HCT116 (cell line): ENCODE measurements around the gene OCEL1. TPM values are rescaled to one million over a fixed set of nuclear protein-coding genes. Genes with fewer than 3 reads are reported as not detected.
A peak's percentile ranks its signal among the peaks of the same experiment; 100 is the strongest.

Experiments
- ATAC-seq: fragments of 200-7000 bp; cut with Tn5 transposase; 2 replicates; pipeline ENCODE4 v1.9.1; 2020; ENCODE audit warnings: mild to moderate bottlenecking, moderate library complexity
- Bru-seq: library from RNA; stranded (reverse); fragments of 400-500 nt; gene quantifications from one replicate; lab custom pipeline; 2021; lab: Mats Ljungman, UMichigan
- BruChase-seq, 2 experiments: library from RNA; stranded (reverse); fragments of 400-500 nt; gene quantifications; one replicate each; lab custom pipeline; 2021; lab: Mats Ljungman, UMichigan
- BruUV-seq: library from RNA; stranded (reverse); fragments of 400-500 nt; replicated peaks from 2 replicates; lab custom pipeline; 2021; lab: Mats Ljungman, UMichigan
- CTCF ChIA-PET: fragments of 300-600 bp; sonication (Branson Sonifier 250); formaldehyde crosslinking; loops from one replicate; lab custom pipeline; 2021; ENCODE audit warnings: antibody characterized with exemption; lab: Charles Lee
- POLR2A ChIA-PET: fragments of 300-600, 350-600 bp; sonication (Branson Sonifier 250); formaldehyde crosslinking; loops from one replicate; lab custom pipeline; 2021; ENCODE audit warnings: antibody characterized with exemption; lab: Charles Lee
- RAD21 ChIA-PET, 2 experiments: fragments of 300-600 bp; sonication (Branson Sonifier 250); formaldehyde crosslinking; loops; one replicate each; lab custom pipeline; 2023; ENCODE audit warnings: low total read pairs in 2 of 2; ENCODE audit not compliant: uncharacterized antibody in 2 of 2, unreplicated experiment in 2 of 2, low non-redundant PET in 1 of 2; lab: Charles Lee
- DNase-seq: peaks from one replicate; pipeline ENCODE4 v3.0.0-alpha.2; 2010; ENCODE audit warnings: low read depth, low spot score
- H2AFZ ChIP-seq: fragments of 200-600 bp; shearing (Covaris generic), sonication (generic); 2 replicates; pipeline ENCODE4 v1.6.1; 2017; ENCODE audit warnings: low read depth, mixed run types, mixed read lengths, antibody characterized with exemption, low read length; ENCODE audit not compliant: poor library complexity, severe bottlenecking
- H3K27ac ChIP-seq: 2 replicates; pipeline ENCODE4 v1.5.1; 2012; ENCODE audit warnings: low read depth, low read length
- H3K27me3 ChIP-seq: fragments of 200-600 bp; sonication (generic); 2 replicates; pipeline ENCODE4 v1.6.1; 2016; ENCODE audit warnings: mixed run types, low read length, mixed read lengths; ENCODE audit not compliant: insufficient read depth
- H3K36me3 ChIP-seq, 2 experiments: fragments of 200-500 bp in 1 of 2; fragments of 200-600 bp in 1 of 2; sonication (Bioruptor generic) in 1 of 2; sonication (generic) in 1 of 2; 2 replicates each; pipeline versions ENCODE4 v1.5.1 to v1.6.1; 2014 to 2016; ENCODE audit warnings: low read length in 2 of 2, inconsistent platforms in 1 of 2, mixed read lengths in 1 of 2, mixed run types in 1 of 2; ENCODE audit not compliant: insufficient read depth in 2 of 2, control insufficient read depth in 1 of 2
- H3K4me1 ChIP-seq, 2 experiments: fragments of 200-600 bp in 1 of 2; sonication (generic) in 1 of 2; 2 replicates each; pipeline versions ENCODE4 v1.5.1 to v1.6.1; 2012 to 2017; ENCODE audit warnings: low read length in 2 of 2, inconsistent platforms in 1 of 2, mild to moderate bottlenecking in 1 of 2, mixed read lengths in 1 of 2, mixed run types in 1 of 2, moderate library complexity in 1 of 2; ENCODE audit not compliant: insufficient read depth in 2 of 2, control insufficient read depth in 1 of 2
- H3K4me2 ChIP-seq: fragments of 200-600 bp; sonication (generic); 2 replicates; pipeline ENCODE4 v1.6.1; 2017; ENCODE audit warnings: mixed run types, low read length, mixed read lengths
- H3K4me3 ChIP-seq, 2 experiments: fragments of 200-600 bp in 1 of 2; sonication (generic) in 1 of 2; replicated peaks in 1 of 2; 2 replicates each; pipeline ENCODE4 v1.5.1; 2011 to 2016; ENCODE audit warnings: low read length in 2 of 2, control low read depth in 1 of 2, low read depth in 1 of 2, mild to moderate bottlenecking in 1 of 2, mixed read lengths in 1 of 2, mixed run types in 1 of 2
- H3K79me2 ChIP-seq: fragments of 200-600 bp; sonication (generic); 2 replicates; pipeline ENCODE4 v1.6.1; 2017; ENCODE audit warnings: mild to moderate bottlenecking, mixed run types, low read length, moderate library complexity, mixed read lengths; ENCODE audit not compliant: insufficient read depth
- H3K9ac ChIP-seq: fragments of 200-600 bp; sonication (generic); 2 replicates; pipeline ENCODE4 v1.6.1; 2016; ENCODE audit warnings: low read length, mixed read lengths
- H3K9me2 ChIP-seq: fragments of 200-600 bp; sonication (generic), shearing (Covaris generic); 2 replicates; pipeline ENCODE4 v1.6.1; 2017; ENCODE audit warnings: mixed run types, mild to moderate bottlenecking, moderate library complexity; ENCODE audit not compliant: insufficient read depth
- H3K9me3 ChIP-seq, 2 experiments: fragments of 200-500 bp in 1 of 2; fragments of 200-600 bp in 1 of 2; sonication (Bioruptor generic) in 1 of 2; sonication (generic) in 1 of 2; 2 replicates each; pipeline ENCODE4 v1.6.1; 2014 to 2017; ENCODE audit warnings: low read length in 2 of 2, mixed read lengths in 2 of 2, inconsistent platforms in 1 of 2, low read depth in 1 of 2, mild to moderate bottlenecking in 1 of 2, mixed run types in 1 of 2, moderate library complexity in 1 of 2; ENCODE audit not compliant: control insufficient read depth in 1 of 2, insufficient read depth in 1 of 2
- H4K20me1 ChIP-seq: fragments of 200-600 bp; sonication (generic), shearing (Covaris generic); 2 replicates; pipeline ENCODE4 v1.6.1; 2017; ENCODE audit warnings: mixed run types, mild to moderate bottlenecking, moderate library complexity; ENCODE audit not compliant: insufficient read depth
- ATF3 ChIP-seq: IDR thresholded peaks from 2 replicates; pipeline ENCODE4 v1.6.1; 2012
- CEBPB ChIP-seq: IDR thresholded peaks from 2 replicates; pipeline ENCODE4 v1.6.1; 2012; ENCODE audit warnings: low read depth
- CTCF ChIP-seq, 3 experiments: fragments of 200-600 bp in 1 of 3; sonication (generic) in 1 of 3; IDR thresholded peaks in 2 of 3; conservative IDR thresholded peaks in 1 of 3; 2 replicates each; pipeline ENCODE4 v1.5.1; 2012 to 2017; ENCODE audit warnings: low read depth in 2 of 3, low read length in 2 of 3, antibody characterized with exemption in 1 of 3, borderline replicate concordance in 1 of 3, control low read depth in 1 of 3, mild to moderate bottlenecking in 1 of 3, mixed read lengths in 1 of 3, mixed run types in 1 of 3, moderate library complexity in 1 of 3; ENCODE audit not compliant: insufficient read depth in 1 of 3
- EGR1 ChIP-seq: IDR thresholded peaks from 2 replicates; pipeline ENCODE4 v1.6.1; 2012; ENCODE audit warnings: low read depth
- ELF1 ChIP-seq: IDR thresholded peaks from 2 replicates; pipeline ENCODE4 v1.6.1; 2012; ENCODE audit warnings: low read depth, borderline replicate concordance
- EZH2phosphoT487 ChIP-seq: fragments of 200-600 bp; IDR thresholded peaks from 2 replicates; pipeline ENCODE4 v1.6.1; 2018; ENCODE audit warnings: antibody characterized with exemption, borderline replicate concordance
- FOSL1 ChIP-seq: IDR thresholded peaks from 2 replicates; pipeline ENCODE4 v1.6.1; 2012; ENCODE audit warnings: low read depth
- POLR2A ChIP-seq: IDR thresholded peaks from 2 replicates; pipeline ENCODE4 v1.7.0; 2011; ENCODE audit warnings: borderline replicate concordance; ENCODE audit not compliant: insufficient read depth, insufficient read length; ENCODE audit errors: extremely low read depth
- POLR2AphosphoS5 ChIP-seq: IDR thresholded peaks from 2 replicates; pipeline ENCODE4 v1.6.1; 2011; ENCODE audit warnings: mild to moderate bottlenecking, low read depth, low read length, moderate library complexity
- REST ChIP-seq: IDR thresholded peaks from 2 replicates; pipeline ENCODE4 v1.6.1; 2012; ENCODE audit warnings: low read depth
- SP1 ChIP-seq: IDR thresholded peaks from 2 replicates; pipeline ENCODE4 v1.6.1; 2012; ENCODE audit warnings: low read depth
- SRF ChIP-seq: IDR thresholded peaks from 2 replicates; pipeline ENCODE4 v1.6.1; 2012; ENCODE audit warnings: low read depth
- TCF7L2 ChIP-seq: IDR thresholded peaks from 2 replicates; pipeline ENCODE4 v1.7.0; 2011; ENCODE audit warnings: borderline replicate concordance, inconsistent platforms; ENCODE audit not compliant: insufficient read depth, insufficient read length; ENCODE audit errors: extremely low read depth
- YY1 ChIP-seq: IDR thresholded peaks from 2 replicates; pipeline ENCODE4 v1.6.1; 2011; ENCODE audit warnings: low read length, low read depth, moderate library complexity, mild to moderate bottlenecking; ENCODE audit not compliant: insufficient replicate concordance; ENCODE audit errors: extremely low read depth
- ZFX ChIP-seq: fragments of 450-650 bp; IDR thresholded peaks from 2 replicates; pipeline ENCODE4 v1.6.1; 2017
- ZNF274 ChIP-seq: fragments of 200-500 bp; sonication (Bioruptor generic); IDR thresholded peaks from 2 replicates; pipeline ENCODE4 v1.6.1; 2014; ENCODE audit warnings: mild to moderate bottlenecking, low read depth, low read length, inconsistent platforms
- intact Hi-C: fragments of 100-400 bp; cut with micrococcal nuclease; formaldehyde crosslinking; loops from 2 replicates; pipeline ENCODE4 v1.10.0; 2022
- long read RNA-seq: library from polyadenylated mRNA; unstranded; transcript quantifications from one replicate; pipeline ENCODE4 v2.0.0, GENCODE V29; 2021; ENCODE audit not compliant: unreplicated experiment
- polyA plus RNA-seq: library from polyadenylated mRNA; unstranded; fragments of >200 nt; gene quantifications from 2 replicates; pipeline ENCODE4 v1.2.1, GENCODE V29; 2012; ENCODE audit warnings: missing spikeins
- total RNA-seq: library from RNA; stranded (reverse); gene quantifications from one replicate; pipeline ENCODE4 v1.2.1, GENCODE V29; 2021; ENCODE audit not compliant: unreplicated experiment

Gene OCEL1
- total RNA-seq (39.8 TPM), Bru-seq, nascent RNA (percentile 74 among the genes with signal in this experiment), BruChase-seq, experiment 1, labeled RNA remaining after a 6-hour chase (percentile 74 among the genes with signal in this experiment), BruChase-seq, experiment 2, labeled RNA remaining after a 2-hour chase (percentile 71 among the genes with signal in this experiment)
- 28.3 and 33.8 TPM in 2 replicates for polyA plus RNA-seq
- long read RNA-seq, partial matches to known transcripts: 16 of 37 reads
- long read RNA-seq, other reads (novel, unspliced or antisense): 6 of 37 reads

GRCh38 chr19:17226002-17226933 lies at the start of gene OCEL1:
OCEL1 (plus strand) TSS chr19:17226226; CDS start chr19:17226248, 22 bp downstream.
- peak within 1 kb of the TSS; percentile 93 for H2AFZ ChIP-seq
- H3K4me2 ChIP-seq: peak within 1 kb of the TSS; percentile 99
- ATAC-seq (peak; percentile 87), DNase-seq (peak; percentile 95)
- peak within 1 kb of the TSS; percentile 85 for H3K27ac ChIP-seq
- POLR2A ChIA-PET: interaction anchor here (0.7 to 3.1 kb wide), 6 partner anchors 10 to 42 kb away, joined by 3 to 29 read pairs (median 6); partner anchors contain the start of genes BABAM1 and USE1
- CTCF ChIA-PET: interaction anchor here (1.2 kb wide), 1 partner anchor 8 kb away, joined by 3 read pairs; no protein-coding TSS in a partner anchor
- H3K4me1 ChIP-seq: peaks cover 14 to 38% of the 10 kb centered on the region in 2 experiments; a peak in 3 of 4 replicates
- no TSS peak for BruUV-seq
- intact Hi-C loops: loop anchor here (1.0 to 5.0 kb wide), 2 partner anchors 18 to 149 kb away; partner anchors contain the start of genes HAUS8 and MYO9B
- no peaks in the 10 kb centered on the region for H3K9me3 ChIP-seq
- H3K4me3 ChIP-seq: peak within 1 kb of the TSS; percentile 81 to 92
- no peaks in the 10 kb centered on the region for H3K9me2 ChIP-seq
- no peaks in the 10 kb centered on the region for H3K27me3 ChIP-seq
- RAD21 ChIA-PET: interaction anchor here (0.6 to 1.7 kb wide), 3 partner anchors 9 to 136 kb away, joined by 3 to 6 read pairs (median 5); no protein-coding TSS in a partner anchor
- H3K79me2 ChIP-seq: peaks cover 19% of the 10 kb centered on the region; the same call in 1 of the 2 replicates
- 0 out of 4 replicates have a peak, but pooled peaks cover 0 to 2% of the 10 kb centered on the region in 2 experiments for H3K36me3 ChIP-seq
- no peaks in the 10 kb centered on the region for H4K20me1 ChIP-seq
- peak within 1 kb of the TSS; percentile 98 for H3K9ac ChIP-seq
- TF ChIP-seq FOSL1 (no peak), ZFX (no peak; the same call in 1 of the 2 replicates), YY1 (no peak), EGR1 (peak; percentile 66), SP1 (peak; percentile 78), ATF3 (no peak), POLR2A (peak; percentile 77), ELF1 (no peak), REST (no peak), TCF7L2 (no peak), EZH2phosphoT487 (no peak), ZNF274 (no peak), SRF (no peak; the same call in 1 of the 2 replicates), CTCF (IDR thresholded peaks at IDR 0.05 in 2 of 3, conservative IDR thresholded peaks at IDR 0.05 in 1 of 3; ENCODE audit: borderline replicate concordance in 1 of 3, insufficient read depth in 1 of 3, low read depth in 2 of 3, low read length in 2 of 3) (no peak), CEBPB (no peak), POLR2AphosphoS5 (peak; percentile 96)
